Skin epidermis (tissue), 12 donors: ENCODE measurements around the gene RASSF7.

Source experiments
- H3K27ac ChIP-seq, 21 experiments: fragments of 200-600 bp; sonication (generic) in 11 of 21; one replicate each; pipeline ENCODE4 v1.5.0; 2020; ENCODE audit warnings: mild to moderate bottlenecking in 3 of 21, inconsistent platforms in 2 of 21, moderate library complexity in 2 of 21
- H3K4me3 ChIP-seq, 7 experiments: fragments of 200-600 bp; sonication (generic) in 2 of 7; one replicate each; pipeline ENCODE4 v1.5.0; 2020; ENCODE audit warnings: inconsistent platforms in 2 of 7, mild to moderate bottlenecking in 2 of 7, moderate library complexity in 1 of 7

RASSF7 gene

DNA sequence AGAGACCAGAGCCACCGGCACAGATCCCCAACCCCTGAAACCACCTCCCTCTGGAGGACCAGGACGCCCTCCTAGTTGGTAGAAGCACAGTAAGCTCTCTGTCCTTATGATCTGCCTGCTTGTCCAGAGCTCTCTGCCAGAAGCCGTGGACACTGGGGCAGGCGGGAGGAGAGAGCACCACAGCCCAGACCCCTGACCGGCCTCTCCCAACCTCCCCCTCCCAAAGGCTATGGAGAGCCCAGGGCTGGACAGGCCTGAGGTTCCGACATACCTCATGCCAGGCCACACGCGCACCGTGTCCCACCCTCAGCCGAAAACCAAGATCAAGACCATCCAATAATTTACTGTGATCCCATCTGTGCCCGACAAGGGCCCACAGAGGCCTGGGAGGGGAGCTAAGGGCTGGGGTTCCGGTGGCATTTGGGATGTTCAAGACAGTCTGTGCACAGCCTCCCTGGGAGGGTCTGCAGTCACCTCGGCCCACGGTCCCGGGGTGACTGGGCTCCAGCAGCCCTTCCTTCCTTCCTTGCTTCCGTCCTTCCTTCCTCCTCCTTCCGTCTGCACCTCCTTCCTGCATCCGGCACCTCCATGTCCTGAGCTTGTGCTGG lies 28.7 kb upstream of the RASSF7 start:
- H3K4me3 ChIP-seq = no peak overlapping the region
- H3K27ac ChIP-seq = no peak overlapping the region

DNA sequence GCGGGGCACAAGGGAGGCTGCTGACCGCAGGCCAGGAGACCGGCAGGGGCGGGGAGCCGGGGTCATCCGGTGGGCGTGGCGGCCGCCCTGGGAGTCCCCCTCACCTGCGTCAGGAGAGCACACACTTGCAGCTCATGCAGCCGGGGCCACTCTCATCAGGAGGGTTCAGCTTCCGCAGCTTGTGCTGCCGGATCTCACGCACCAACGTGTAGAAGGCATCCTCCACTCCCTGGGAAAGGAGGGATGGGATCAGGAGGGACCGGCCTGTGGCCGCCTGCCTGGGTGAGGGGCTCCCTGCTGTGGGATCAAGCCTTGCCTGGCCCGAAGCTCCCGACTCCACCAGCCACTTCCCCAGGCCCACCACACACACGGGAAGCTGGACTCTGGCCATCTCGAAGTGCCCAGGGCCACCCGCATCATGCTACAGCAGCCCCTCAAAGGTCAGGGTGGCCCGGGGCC lies 28.2 kb upstream of the RASSF7 start:
- no peak overlapping the region for H3K27ac ChIP-seq
- H3K4me3 ChIP-seq = no peak overlapping the region

DNA sequence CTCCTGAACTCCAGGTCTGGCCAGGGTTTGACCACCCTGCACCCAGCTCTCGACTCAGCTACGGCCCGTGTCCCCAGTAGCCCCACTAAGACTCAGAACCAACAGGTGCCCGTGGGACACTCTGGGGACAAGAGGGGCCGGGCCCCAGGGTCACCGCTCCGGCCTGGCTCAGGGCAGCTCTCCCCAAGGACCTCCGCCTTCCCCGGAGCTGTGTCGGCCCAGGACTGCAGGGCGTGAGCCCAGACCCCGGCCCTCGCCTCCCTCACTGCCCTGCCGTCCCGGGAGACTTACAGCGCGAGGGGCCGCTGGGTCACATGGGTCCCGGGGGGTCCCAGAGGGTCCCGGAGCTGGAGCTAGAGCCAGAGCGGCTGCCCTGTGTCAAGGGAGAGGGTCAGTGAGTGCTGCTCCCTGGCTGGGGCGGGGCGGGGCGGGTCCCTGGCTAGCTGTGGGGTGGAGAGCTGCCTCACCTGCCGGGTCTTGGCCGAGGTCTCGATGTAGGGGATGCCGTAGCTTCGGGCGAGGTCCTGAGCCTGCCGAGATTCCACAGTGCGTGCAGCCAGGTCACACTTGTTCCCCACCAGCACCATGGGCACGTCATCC lies 27.7 kb upstream of the RASSF7 start:
- H3K4me3 ChIP-seq = no peak overlapping the region

DNA sequence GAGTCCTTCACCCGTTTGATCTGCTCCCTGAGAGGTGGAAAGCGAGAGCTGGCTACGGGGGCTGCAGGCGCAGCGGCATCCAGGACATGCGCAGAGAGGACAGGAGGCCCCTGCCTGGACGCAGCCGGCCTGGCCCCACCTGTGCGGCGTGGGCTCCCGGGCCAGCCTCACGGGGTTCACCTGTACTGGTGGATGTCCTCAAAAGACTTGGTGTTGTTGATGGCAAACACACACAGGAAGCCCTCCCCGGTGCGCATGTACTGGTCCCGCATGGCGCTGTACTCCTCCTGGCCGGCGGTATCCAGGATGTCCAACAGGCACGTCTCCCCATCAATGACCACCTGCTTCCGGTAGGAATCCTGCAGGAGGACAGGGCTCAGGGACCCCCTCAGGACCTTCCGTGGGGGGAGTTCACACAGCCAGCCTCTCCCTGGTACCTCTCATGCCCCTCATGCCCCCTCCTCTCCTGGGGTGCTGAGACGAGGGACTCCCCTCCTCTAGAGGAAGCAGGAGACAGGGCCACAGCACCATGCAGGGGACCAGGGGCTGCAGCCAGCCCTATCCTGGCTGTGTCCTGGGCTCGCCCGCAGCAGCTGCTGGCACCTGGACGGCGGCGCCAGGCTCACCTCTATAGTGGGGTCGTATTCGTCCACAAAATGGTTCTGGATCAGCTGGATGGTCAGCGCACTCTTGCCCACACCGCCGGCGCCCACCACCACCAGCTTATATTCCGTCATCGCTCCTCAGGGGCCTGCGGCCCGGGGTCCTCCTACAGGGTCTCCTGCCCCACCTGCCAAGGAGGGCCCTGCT lies 27.0 kb upstream of the RASSF7 start:
- peak overlapping the region in 17 of 21 experiments; percentile 0 to 97 (median 93) for H3K27ac ChIP-seq
- peak overlapping the region; percentile 51 to 88 (median 83) for H3K4me3 ChIP-seq

More for the DNA sequence above, 27.7 kb upstream of the RASSF7 start:
- peak overlapping the region in 1 of 21 experiments; percentile 93 for H3K27ac ChIP-seq

DNA sequence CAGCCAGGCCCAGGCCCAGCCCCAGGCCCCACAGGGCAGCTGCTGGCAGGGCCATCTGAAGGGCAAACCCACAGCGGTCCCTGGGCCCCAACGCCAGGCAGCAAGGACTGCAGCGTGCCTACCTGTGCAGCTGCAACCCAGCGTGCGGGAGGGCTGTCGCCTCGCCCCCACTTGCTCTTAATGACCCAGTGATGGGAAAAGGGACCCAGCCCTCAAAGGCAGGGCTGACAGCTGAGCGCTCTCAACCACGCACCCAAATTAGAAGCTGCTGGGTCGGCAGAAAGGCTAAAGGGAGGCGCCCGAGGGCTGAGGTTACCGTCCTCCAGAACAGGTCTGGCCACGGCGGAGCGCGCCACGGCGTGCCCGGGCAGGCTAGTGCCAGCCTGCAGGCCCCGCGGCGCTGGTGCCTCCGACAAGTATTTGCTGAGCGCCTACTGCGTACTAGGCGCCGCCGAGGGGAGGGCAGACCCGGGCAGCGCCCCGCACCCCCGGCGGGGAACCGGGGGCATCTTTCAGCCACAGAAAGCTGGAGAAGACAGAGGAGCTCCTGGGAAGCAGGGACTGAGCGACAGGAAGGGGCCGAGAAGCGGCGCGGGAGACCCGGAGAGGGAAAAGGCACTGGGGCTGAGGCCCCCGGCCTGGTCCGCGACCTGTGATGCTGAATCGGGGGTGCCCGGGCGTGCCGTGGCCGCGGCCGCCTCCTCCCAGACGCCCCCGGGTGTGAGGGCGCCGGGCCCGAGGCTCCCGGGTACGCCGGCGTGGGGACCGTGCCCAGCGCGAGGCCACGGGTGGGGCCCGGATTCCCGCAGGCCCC lies 26.2 kb upstream of the RASSF7 start:
- Histone ChIP-seq H3K4me3 (peak overlapping the region; percentile 51 to 88 (median 83)), H3K27ac (peak overlapping the region; percentile 70 to 97 (median 93))

DNA sequence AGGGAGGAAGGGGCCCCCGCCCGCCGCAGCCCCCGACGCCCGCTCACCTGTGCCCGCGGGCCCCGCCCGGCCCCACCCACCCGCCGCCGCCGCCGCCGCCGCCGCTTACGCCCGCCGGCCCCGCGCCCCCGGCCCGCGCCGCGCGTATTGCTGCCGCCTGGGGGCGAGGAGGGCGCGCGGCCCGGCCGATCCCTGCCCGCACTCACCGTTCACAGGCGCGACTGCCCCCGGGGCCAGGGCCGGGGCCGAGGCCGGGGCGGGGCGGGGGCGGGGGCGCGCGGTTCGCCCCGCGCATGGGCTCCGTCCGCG lies 25.6 kb upstream of the RASSF7 start:
- Histone ChIP-seq H3K4me3 (peak overlapping the region; percentile 51 to 88 (median 83)), H3K27ac (peak overlapping the region in 20 of 21 experiments; percentile 70 to 97 (median 93))

DNA sequence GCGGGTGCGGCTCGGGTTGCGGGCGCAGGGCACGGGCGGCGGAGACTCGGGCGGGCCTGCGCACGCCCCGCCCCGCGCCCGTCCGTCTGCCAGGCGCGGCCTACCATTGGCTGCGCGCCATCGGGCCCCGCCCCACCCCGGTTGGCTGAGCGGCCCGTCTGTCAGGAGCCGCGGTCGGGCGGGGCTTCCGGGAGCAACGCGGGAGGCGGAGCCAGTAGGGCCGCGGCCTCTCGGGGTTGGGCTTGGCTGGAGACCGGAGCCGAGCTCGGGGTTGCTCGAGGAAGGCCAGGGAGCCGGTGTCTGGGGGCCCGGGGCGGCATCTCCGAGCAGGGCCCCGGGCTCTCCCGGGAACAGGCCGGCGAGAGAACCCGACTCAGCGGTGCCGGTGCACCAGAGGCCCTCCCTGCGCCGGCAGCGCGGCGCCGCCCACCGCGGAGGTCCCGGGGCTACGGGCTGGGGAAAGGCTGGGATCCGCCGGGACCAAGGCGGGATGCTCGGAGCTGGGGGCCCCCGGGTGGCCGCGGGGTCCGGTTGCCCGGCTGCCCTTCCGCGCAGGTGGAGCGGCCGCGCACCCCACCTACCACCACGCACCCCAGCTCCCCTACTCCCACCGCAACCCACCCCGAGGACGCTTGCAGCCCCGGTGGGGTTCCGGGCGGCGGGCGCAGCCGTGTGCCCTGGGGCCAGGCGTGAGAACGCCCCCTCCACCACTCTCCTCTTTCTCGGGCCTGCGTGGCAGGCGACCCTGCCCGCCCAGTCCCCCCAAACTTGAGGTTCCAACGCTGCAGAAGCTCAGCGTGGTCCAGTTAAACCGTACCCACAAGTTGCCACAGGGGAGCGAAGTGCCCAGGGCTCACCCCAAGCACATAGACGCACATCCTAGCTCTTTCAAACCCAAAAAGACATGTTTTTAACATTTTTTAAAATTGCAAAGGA lies 25.0 kb upstream of the RASSF7 start, which contains the start of gene HRAS:
TSS of gene HRAS (minus strand) at position 58 of the 936 bp plus-strand sequence.
- Histone ChIP-seq H3K4me3 (peak within 1 kb of the TSS; percentile 66 to 88 (median 83)), H3K27ac (peak within 1 kb of the TSS; percentile 70 to 97 (median 93))

DNA sequence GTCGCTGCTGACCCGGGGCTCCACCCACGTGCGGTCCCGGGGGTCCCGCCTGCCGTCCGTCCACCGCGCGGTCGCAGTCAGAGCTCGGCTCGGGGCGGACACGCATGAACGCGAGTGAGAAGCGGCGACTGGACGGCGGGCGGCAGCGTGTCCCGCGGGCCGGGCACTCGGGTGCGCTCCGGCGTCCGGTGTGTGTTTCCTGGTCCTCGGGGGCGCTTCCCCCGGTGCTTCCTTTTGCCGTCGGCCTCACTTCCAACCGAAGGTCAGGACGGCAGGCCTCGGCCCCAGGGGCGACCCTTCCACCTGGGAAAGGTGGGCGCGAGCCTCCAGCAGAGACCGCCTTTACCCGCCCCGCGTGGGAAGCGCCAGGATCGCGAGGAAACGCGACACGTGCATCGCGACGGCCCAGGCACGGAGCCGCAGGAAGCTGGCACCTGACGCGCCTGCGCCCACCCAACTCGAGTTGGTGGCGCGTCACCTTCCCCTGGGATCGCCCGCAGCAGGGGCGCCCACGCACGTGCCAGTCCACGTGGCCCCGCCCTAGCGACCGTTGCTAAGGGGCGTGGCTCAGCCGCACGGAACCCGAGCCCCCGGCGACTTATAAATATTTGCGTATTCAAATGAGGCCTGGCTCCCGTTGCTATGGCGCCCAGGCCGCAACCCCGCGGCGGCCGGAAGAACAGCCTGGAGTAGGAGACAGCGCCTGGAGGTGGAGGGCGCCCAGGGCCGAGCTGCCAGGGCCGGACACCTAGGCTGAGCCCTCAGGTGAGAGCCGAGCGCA lies 23.7 kb upstream of the RASSF7 start, which contains the start of gene LRRC56:
TSS of gene LRRC56 (plus strand) at position 687 of the 781 bp plus-strand sequence. CDS start 3,158 bp downstream, outside the sequence.
- Histone ChIP-seq H3K4me3 (peak within 1 kb of the TSS; percentile 57 to 88 (median 83)), H3K27ac (peak within 1 kb of the TSS in 20 of 21 experiments; percentile 0 to 96 (median 88))

DNA sequence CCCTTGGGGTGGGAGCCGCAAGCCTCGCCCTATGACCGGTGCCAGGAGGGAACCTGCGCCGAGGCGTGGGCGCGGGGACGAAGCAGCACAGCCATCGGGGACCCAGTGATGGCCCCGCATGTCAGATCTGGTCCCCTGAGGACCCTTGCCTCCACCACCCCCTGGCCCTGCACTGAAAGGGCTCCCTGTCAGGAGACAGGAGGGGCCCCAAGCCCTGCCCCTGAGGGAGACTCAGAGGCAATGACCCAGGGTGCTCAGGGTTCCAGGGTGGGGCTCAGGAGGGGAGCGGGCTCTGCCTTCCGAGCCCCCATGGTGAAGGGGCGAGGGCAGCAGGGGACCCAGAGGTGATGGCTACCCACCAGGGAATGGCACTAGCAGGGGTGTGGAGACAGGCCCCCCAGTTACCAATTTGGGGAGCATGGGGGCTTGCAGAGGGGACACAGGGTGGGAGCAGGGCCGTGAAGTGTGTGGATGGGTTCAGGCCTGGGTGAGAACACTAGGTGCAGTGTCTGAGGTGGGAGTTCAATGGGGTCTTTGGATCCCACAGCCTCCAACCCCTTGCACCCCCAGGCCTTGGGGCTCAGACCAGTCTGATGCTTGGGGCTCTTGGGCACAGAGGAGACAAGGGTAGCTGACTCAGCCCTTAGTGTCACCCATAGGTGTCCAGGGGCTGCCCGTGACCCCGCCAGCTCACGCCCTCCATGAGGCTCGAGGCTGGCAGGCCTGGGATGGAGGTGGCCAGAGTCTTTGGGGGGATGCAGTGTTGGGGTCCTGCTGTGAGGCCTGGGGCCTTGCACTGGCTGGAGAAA lies 22.9 kb upstream of the RASSF7 start:
- H3K4me3 ChIP-seq = peak overlapping the region; percentile 57 to 88 (median 83)
- H3K27ac ChIP-seq = peak overlapping the region in 12 of 21 experiments; percentile 0 to 96 (median 76)

DNA sequence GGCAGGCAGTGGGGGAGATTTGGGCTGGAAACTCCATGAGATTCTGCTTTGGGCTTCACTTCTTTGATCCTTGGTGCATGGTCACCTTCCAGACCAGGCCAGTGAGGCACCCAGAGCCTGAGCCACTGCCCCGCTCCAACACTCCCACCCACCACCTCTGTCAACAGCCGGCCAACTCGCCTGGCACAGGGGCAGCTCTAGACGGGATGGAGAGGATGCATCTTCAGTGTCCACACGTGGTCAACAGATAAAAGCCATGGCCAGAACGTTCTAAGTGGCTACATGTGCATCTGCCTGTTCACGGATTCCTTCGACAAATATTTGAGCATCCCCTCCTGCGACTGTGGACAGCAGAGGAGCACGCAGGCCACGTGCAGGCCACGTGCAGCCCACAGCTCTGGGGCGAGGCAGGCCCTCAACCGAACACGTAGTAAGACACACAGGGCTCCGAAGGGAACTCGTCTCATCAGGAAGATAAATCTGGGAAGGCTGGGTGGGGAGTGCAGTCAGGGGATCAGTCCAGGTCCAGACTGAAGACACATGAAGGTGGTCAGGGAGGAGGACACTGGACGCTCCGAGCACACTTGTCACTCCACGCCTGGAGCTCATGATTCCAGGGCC lies 22.2 kb upstream of the RASSF7 start:
- Histone ChIP-seq H3K4me3 (no peak overlapping the region), H3K27ac (peak overlapping the region in 2 of 21 experiments; percentile 68 to 92)

DNA sequence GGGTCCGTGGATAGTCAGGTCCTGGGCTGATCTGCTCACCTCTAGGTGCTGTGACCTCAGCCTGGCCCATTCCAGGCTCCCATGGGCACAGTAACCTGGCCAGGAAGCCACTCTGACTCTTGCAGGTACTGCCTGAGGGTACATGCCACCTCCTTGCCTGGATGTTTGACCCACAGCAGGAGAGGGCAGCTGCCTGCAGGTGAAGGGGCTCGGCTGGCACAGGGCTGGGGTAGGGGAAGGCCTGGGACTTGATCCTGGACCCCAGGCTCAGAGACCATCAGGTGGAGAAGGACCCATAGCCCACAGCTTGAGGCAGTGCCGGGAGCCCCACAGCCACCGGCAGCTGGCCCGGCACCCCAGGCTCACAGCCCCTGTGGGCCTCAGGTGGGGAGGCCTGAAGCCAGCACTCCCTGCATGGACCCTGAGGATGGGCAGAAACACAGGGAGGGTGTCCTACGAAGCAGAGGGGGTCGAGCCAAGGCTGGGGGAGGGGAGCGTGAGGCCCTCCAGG lies 20.7 kb upstream of the RASSF7 start:
- H3K4me3 ChIP-seq = no peak overlapping the region

DNA sequence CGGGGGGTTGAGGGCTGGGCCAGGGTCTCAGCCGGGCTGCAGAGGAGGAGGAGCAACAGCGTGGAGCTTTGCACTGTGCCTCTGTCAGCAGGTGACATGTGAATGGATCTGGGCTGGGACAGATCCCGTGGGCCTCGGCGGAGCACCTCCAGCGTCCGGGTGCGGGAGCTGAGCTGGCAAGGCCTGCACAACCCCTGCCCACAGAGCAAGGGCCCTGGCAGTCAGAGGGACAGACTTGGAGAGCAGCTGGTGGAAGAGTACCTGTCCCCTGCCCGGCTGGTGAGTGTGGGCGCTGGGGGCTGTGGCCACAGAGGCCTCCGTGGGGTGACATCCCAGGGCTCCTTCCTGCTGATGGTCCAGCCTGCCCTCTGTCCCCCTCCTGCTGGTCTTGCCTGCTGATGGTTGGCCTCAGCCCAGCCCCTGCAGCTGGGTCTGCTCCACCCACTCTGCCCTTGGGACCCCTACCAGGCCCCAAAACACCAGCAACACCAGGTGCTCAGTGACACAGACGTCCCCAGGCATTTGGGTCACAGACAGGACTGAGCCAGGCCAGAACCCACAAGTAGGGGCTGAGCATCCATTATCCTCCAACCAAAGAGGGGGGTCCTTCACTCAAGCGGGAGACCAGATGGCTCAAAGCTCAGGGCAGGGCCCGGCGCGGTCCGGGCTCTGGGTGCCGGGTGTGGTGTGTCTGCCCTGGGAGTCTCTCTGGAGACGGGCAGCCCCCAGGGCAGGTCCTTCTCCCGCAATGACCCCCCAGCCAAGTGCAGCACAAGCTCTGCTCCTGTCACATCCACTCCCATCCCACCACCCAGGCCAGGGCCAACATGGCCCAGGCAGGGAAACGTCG lies 20.0 kb upstream of the RASSF7 start:
- Histone ChIP-seq H3K4me3 (no peak overlapping the region), H3K27ac (no peak overlapping the region)

More for the DNA sequence above, 20.7 kb upstream of the RASSF7 start:
- H3K27ac ChIP-seq = no peak overlapping the region

DNA sequence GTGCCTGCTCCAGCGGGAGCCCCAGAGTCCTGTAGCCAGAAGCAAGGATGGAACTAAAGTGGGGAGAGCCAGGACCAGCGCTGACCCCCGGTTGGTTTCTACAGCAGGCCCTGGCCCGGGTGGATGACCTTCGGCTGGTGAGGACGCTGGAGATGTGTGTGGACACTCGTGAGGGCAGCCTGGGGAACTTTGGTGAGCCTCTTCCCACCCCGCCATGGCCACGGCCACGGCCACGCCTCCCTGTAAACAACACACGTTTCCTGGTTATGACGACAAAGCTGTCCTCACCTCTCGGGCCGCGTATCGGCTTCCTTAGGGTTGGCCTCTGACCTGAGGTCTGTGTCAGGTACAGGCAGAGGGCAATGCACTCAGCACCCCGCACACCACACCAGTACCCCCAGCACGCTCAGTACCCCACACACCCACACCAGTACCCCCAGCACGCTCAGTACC lies 19.3 kb upstream of the RASSF7 start:
- H3K27ac ChIP-seq = no peak overlapping the region
- H3K4me3 ChIP-seq = no peak overlapping the region

DNA sequence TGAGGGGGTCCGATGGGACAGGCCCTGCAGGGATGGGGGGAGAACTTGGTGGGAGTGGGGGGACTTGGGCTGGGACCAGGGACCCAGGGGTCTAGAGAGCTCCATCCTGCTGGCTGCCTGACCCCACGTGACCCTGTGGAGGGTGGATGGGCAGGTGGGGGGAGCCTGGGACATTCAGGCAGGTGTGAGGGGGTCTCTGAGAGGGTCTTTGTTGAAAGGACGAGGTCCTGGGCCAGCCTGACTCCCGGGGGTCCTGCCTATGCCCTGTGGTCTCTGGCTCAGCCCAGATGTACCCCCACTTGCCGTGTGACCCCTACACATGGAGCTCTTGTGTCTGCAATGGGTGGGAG lies 16.0 kb upstream of the RASSF7 start:
- Histone ChIP-seq H3K4me3 (no peak overlapping the region), H3K27ac (peak overlapping the region in 1 of 21 experiments; percentile 55)

DNA sequence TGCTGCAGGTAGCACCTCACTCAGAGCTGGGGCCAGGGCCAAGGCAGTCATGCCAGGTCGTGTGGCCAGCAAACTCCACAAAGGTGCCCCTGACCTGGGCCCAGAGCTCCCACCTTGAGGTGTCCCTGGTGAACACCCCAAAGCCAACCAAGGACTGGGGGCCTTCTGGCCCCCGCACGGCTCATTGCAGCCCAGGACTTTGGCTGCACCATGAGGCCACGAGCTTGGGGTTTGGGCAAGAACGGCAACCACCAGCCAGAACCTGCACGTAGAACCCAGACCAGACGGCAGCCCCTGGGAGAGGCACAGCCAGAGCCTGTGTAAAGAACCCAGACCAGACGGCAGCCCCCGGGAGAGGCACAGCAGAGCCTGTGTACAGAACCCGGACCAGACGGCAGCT lies 15.6 kb upstream of the RASSF7 start:
- H3K27ac ChIP-seq = peak overlapping the region in 1 of 21 experiments; percentile 55
- no peak overlapping the region for H3K4me3 ChIP-seq
